NCI-H2227 treated with DMSO at 0.1 percent for 48 hours (cell line): ENCODE results near the gene FAM24B.
"Not testable (repeated sequence)": the region's sequence is repeated elsewhere in the genome, so short reads cannot be mapped to it uniquely, and the experiment has no call there.

Experiments
- DNase-seq: peaks from one replicate; lab custom pipeline; 2025; lab: John Stamatoyannopoulos, UW

FAM24B gene

DNA sequence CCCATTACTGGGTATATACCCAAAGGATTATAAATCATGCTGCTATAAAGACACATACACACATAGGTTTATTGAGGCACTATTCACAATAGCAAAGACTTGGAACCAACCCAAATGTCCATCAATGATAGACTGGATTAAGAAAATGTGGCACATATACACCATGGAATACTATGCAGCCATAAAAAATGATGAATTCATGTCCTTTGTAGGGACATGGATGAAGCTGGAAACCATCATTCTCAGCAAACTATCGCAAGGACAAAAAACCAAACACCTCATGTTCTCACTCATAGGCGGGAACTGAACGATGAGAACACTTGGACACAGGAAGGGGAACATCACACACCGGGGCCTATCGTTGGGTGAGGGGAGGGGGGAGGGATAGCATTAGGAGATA, 21.3 kb downstream of the FAM24B start:
- not testable (repeated sequence) for DNase-seq

GRCh38 chr10:122856902-122857301, 22.5 kb downstream of the FAM24B start:
- no peak for DNase-seq

GRCh38 chr10:122855745-122856144, 23.6 kb downstream of the FAM24B start:
- no peak for DNase-seq

DNA sequence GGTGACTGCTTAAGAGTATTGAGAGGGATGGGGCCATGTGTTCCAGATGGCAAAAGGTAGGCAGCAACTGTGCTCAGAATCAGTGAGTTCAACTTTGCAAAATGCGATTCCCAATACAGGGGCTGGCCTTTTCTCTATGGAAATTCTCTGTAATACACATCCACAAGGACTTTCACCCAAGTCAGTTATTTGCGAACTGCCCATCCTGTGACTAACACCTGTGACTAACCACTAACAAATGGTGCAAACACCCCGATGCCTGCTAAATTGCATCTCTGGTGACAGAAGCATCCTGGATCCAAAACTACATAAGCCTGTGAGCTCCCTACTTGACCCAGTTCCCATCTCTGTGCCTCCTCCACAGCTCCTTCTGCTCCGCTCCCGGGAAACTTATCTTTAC, 24.7 kb downstream of the FAM24B start:
- DNase-seq: no peak

DNA sequence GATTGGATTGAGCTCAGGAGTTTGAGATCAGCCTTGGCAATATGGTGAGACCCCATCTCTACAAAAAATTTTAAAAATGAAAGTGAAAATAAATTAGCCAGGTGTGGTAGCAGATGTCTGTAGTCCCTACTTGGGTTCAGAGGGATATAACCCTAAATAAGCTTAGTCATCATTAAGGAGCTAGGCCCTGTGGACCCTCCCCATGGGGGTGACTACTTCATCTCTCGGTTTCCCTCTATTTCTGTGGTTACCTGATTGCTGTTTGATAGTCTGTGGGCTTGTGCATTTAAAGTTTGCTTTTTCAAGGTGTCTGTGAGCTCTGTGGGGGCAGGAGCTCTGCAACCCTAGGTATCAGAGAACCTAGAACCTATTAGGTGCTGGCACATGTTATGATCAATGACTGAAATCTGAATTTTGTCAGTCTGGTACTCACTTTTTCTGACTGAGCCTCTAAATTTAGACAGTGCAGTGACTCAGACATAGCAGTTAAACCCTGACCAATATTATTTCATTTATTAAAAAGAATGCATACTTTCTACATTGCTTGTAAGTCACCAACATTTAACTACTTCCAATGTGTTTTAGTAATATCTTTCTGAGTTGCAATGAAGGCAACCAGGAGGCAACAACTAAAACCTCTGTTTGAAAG, 25.6 kb downstream of the FAM24B start:
- no peak for DNase-seq

- DNase-seq: no peak
These were observed 27.1 kb downstream of the FAM24B start for GRCh38 chr10:122852261-122852660.

GRCh38 chr10:122850705-122851640, 28.4 kb downstream of the FAM24B start:
- DNase-seq: no peak

DNA sequence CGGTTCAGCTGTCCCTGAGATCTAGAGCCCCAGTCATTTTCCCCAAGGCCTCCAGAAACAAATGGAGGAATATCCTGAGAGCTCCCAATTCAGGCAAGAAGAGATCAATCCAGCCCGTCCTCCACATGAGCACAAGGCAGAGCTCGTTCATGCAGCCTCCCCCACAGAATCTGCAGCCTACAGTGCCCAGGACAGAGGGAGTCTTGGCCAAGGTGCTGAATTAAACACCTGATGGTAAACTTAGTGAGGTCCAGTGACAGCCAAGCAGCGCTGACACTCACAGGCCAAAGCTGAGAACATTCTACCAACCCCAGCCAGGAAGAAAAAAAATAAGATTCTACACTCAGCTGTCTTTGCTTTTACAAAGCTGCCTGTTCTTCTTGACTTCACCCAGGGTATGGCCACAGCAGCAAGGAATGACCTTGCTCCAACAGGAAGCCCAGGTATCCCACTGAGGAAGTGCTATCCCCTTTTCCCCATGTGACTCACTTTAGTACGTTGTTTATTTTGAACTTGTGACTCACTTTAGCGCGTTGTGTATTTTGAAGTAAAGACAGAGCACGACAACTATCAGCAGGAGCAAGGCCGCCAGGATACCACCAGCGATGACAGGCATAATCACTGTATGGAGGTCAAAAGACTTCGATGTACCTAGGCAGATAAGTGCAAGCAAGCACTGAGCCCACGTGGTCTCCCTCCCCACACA, 29.3 kb downstream of the FAM24B start:
- no peak for DNase-seq

DNA sequence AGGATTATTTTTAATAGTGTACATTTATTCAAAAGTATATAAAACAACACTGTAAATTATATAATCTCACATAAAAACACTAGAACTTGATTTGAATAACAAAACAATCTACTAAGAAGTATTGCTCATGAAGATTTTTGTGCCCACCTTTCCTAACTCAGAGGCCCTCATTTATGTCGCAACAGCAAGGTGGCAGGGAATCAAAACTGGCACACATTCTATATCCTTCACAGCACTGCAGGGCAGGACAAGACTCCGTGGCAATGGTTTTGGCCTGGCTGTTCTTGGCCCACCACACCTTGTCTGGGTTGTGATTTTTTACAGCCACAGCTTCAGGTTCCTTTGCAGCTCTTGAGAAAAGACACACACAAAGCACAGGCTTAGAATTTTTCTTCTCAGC, 30.3 kb downstream of the FAM24B start:
- no peak for DNase-seq

DNA sequence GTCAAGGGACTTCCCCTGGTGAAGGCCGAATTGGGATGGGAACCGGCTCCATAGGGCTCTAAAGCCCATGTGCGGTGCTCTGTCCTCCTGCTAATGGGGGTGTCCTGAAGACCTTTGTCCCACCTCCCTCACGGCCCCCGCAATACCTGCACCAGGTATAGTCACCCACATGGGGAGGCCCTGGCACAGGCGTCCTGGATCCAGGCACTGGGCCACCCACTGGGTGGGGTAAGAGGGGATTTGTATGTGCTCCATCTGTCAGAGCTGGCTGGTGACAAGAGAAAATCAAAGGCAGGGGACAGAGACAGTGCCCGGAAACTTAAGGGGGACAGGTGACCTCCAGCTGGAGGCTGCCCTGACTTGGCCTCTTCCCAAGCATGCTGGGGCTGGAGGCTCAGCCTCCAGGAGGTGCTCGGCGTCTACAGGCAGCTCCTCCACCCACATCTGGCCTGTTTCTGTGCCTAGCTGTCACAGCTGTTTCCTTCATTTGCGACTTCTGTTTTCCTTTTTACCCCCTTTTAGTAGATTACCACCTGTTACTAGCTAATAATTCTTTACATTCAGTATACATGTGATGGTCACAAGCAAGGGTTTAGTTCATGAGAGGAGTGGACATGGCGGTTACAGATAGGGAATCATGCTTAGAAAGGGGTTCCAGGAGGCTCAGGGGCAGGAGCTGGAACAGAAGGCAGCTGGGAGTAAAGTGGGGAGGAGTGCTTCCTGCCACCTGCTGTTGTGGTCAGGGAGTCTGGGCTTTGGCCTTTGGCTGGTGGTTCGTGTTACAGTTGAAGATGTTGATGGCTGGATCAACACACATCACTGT, 31.4 kb downstream of the FAM24B start:
- DNase-seq: no peak

GRCh38 chr10:122845783-122846332, 33.5 kb downstream of the FAM24B start, which contains the start of gene CUZD1:
TSS of gene CUZD1 (minus strand) at chr10:122845857. CDS start at chr10:122845843, 14 bp downstream.
- DNase-seq: no peak

GRCh38 chr10:122844146-122844545, 35.2 kb downstream of the FAM24B start:
- DNase-seq: no peak

DNA sequence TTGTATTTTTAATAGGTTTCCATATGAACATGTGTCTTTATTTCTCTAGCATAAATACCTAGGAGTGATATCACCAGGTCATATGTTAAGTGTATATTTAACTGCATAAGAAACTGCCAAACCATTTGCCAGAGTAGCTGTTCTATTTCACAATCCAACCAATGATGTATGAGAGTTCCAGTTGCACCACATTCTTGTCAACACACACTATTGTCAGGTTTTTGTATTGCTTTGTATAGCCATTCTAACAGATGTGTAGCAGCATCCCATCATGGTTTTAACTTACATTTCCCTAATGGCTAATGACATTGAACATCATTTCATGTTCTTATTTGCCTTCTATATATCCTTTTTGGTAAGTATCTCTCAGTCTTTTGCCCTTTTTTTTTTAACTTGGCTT, 37.8 kb downstream of the FAM24B start:
- DNase-seq: no peak

DNA sequence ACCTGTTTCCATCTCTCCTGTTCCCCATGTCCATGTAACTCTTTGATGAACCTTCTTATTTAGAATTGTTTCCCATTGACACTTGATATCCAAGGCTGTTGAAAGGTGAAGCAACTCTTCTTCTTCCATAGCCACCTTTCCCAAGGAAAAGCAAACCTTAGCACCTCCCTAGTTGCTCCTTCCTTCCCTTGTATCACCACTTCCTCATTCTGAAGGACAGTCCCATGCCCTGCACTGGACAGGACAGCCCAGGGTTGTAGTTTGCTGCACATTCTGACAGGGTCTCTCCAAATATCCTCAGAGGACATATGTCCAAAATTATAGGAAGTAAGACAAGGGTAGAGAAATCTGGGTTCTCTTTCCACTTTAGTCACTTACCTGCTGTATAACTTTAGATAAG, 39.9 kb downstream of the FAM24B start:
- DNase-seq: no peak

DNA sequence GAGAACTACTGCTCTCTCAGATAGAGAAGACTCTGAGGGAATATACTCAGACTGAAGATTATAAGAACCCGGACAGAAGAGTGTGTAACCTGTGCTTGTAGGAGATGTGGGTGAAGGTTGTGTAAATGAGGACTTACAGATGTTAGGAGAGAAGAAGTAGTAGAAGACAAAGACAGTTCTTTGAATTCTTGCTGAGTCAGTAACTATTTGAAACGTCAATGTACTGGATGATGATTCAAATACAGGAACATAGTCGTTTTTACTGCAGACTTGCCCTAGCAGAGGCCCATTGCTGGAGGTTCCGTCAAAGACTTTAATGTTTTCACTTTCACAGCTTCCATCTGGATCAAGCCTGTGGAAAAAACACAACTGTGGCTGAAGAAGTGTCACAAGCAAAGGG, 40.5 kb downstream of the FAM24B start:
- no peak for DNase-seq

DNA sequence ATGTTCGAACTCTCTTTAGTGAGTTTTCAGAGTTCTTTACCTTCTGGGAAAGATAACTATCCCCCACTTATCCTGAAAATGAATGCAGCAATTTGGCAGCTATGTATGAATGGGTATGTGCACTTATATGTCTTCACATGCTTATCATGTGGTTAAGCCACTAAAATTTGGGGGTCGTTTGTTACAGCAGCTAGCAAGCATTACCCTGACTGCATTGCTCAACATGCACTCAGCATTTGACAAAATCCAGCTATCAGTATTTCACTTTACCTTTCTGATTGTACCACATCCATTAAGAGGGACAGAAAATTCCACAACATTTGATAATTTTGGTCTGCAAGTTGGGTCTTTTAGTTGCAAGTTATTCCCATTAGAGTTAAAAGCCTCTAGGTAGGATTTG, 43.5 kb downstream of the FAM24B start:
- no peak for DNase-seq

DNA sequence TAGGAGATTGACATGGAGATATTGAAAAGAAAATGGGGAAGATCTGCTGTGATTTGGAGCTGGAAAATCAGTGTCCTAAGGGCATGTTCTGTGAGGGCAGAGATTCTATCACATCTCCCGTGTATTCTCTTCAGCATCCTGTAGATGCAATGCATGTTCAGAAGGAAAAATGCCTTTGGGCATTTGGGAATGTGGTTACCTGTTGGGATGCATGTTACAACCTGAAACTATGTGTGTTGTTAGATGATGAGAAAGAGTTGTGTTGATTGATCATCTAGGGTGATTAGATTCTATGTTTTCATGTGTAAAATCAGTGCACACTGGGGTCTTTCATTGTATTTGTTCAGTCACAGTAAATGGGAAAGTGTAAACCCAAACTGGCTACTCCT, 48.4 kb downstream of the FAM24B start:
- no peak for DNase-seq

GRCh38 chr10:122830273-122830964, 49.0 kb downstream of the FAM24B start:
- no peak for DNase-seq

GRCh38 chr10:122829454-122829853, 49.9 kb downstream of the FAM24B start:
- no peak for DNase-seq

DNA sequence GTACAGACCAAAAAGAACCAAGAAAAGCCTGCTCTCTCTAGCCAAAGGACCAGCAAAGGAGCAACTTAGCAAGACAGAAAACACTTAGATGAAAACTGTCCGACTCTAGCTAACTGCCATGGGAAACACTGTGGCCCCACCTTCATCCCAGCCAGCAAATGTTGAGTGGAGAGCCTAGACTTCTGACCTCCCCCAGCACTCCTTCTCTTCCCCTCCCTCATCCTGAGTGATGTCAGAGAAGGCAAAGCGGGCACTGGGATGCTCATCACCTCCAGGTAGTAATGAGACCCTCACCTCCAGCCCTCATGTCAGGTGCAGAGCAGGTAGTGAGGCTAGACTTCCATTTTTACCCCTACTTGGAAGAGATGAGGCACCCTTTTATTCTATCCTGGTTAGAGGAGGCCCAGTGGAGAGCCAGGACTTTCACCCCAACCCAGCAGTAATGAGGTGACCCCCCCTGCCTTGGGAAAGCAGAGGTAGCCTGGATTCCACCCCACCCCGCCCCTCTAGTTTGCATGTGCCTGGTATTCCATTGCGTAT, 50.6 kb downstream of the FAM24B start:
- no peak for DNase-seq

DNA sequence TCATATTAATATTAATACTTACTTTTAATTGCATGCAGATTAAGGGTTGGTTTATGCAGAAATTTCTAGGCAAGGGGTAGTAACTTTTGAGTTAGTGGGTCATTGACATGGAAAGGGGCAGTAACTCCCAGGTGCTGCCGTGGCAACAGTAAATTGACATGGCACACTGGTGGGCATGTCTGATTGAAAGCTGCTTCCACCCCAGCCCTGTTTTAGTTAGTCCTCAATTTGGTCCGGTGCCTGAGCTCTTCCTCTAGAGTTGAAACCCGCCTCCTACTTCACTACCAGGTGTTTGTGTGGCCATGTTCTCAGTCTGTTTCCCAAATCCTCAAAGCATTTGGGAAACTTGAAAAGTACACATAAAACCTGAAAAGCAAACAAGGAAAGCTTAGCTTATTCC, 52.1 kb downstream of the FAM24B start:
- DNase-seq: no peak
